Endodermal cell (in vitro differentiated cells): ENCODE measurements around the gene IL15RA. TPM values are rescaled to one million over a fixed set of nuclear protein-coding genes. Genes with fewer than 3 reads are reported as not detected.

Experiments used
- DNase-seq: peaks from one replicate; pipeline ENCODE4 v3.0.0-alpha.2; 2017
- H3K27ac ChIP-seq: 2 replicates; pipeline ENCODE4 v1.5.1; 2013; ENCODE audit warnings: mild to moderate bottlenecking, low read depth, low read length, moderate library complexity
- H3K27me3 ChIP-seq: 2 replicates; pipeline ENCODE4 v1.6.1; 2013; ENCODE audit warnings: mild to moderate bottlenecking, low read length, moderate library complexity; ENCODE audit not compliant: insufficient read depth, control insufficient read depth, poor library complexity, severe bottlenecking
- H3K36me3 ChIP-seq: 2 replicates; pipeline ENCODE4 v1.7.0; 2013; ENCODE audit warnings: mild to moderate bottlenecking, low read length, moderate library complexity; ENCODE audit not compliant: control insufficient read depth, insufficient read depth
- H3K4me1 ChIP-seq: one replicate; pipeline ENCODE4 v1.7.0; 2013; ENCODE audit warnings: low read length; ENCODE audit not compliant: control insufficient read depth, insufficient read depth
- H3K4me3 ChIP-seq: 2 replicates; pipeline ENCODE4 v1.5.1; 2013; ENCODE audit warnings: mild to moderate bottlenecking, low read length, moderate library complexity
- H3K9ac ChIP-seq: 2 replicates; pipeline ENCODE4 v1.6.1; 2013; ENCODE audit warnings: mild to moderate bottlenecking, low read length, moderate library complexity; ENCODE audit not compliant: poor library complexity, severe bottlenecking; ENCODE audit errors: extremely low read depth
- H3K9me3 ChIP-seq: 2 replicates; pipeline ENCODE4 v1.6.1; 2013; ENCODE audit warnings: mild to moderate bottlenecking, low read length, moderate library complexity; ENCODE audit not compliant: control insufficient read depth
- H3K27ac Mint-ChIP-seq: 2 replicates; pipeline ENCODE4 v1.8.0; 2020; ENCODE audit warnings: mixed read lengths
- H3K27me3 Mint-ChIP-seq: 2 replicates; pipeline ENCODE4 v1.8.0; 2021; ENCODE audit warnings: mild to moderate bottlenecking, mixed read lengths; ENCODE audit not compliant: insufficient read depth
- H3K36me3 Mint-ChIP-seq: 2 replicates; pipeline ENCODE4 v1.8.0; 2020; ENCODE audit warnings: low read depth, mixed read lengths
- H3K4me1 Mint-ChIP-seq: 2 replicates; pipeline ENCODE4 v1.8.0; 2020; ENCODE audit warnings: mixed read lengths
- H3K4me3 Mint-ChIP-seq: 2 replicates; pipeline ENCODE4 v1.8.0; 2020; ENCODE audit warnings: mild to moderate bottlenecking, moderate library complexity, mixed read lengths
- H3K9me3 Mint-ChIP-seq: 2 replicates; pipeline ENCODE4 v1.8.0; 2020; ENCODE audit warnings: mild to moderate bottlenecking, mixed read lengths
- WGBS, 2 experiments: methylation state at CpG; one replicate each; pipeline versions ENCODE4 v1.1.5 to v1.1.7; 2013; ENCODE audit warnings: missing lambda C conversion rate in 2 of 2, mixed read lengths in 1 of 2; ENCODE audit not compliant: insufficient coverage in 1 of 2, insufficient read length in 1 of 2; 5-methylcytosine and 5-hydroxymethylcytosine counted together
- total RNA-seq, 2 donors: library from RNA; stranded (reverse); fragmentation: NEBNext Ultra II Directional in 1 of 2; extraction: Animal tissue kit (Norgen Biotek cat#: 25700) in 1 of 2; gene quantifications; 2 replicates in 1 of 2; 3 replicates in 1 of 2; pipeline ENCODE4 v1.2.1, GENCODE V29; 2021
- TF ChIP-seq, protein P1 (sequence below): fragments of 200-600 bp; sonication (generic); conservative IDR thresholded peaks from 2 replicates; pipeline ENCODE4 v1.5.0; 2021; ENCODE audit warnings: antibody characterized with exemption, mild to moderate bottlenecking

The IL15RA gene
- total RNA-seq, 2 donors from 2014 or later, result 0.35 to 0.37 TPM

DNA sequence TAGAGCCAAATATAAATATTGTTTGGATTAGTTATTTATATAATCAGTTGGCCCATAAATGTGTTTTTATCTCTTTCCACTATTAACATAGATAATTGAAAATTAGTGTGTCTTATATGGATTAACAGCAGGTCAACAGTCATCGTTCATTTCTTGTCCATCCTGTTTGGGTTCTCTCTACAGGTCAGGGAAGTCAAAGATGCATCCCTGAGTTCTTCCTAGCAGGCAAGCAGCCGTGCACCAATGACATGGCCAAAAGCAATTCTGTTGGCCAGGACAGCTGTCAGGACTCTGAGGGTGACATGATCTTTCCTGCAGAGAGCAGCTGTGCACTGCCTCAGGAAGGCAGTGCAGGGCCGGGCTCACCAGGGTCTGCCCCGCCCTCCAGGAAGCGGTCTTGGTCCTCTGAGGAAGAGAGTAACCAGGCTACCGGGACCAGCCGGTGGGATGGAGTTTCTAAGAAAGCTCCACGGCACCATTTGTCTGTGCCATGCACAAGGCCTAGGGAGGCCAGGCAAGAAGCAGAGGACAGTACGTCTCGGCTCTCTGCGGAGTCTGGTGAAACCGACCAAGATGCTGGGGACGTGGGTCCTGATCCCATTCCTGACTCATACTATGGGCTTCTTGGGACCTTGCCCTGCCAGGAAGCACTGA, 71.4 kb downstream of the IL15RA start:
- Mint-ChIP-seq H3K27ac (no peak overlapping the region), H3K9me3 (no peaks in the 10 kb centered on the region), H3K4me3 (no peak overlapping the region), H3K4me1 (no peaks in the 10 kb centered on the region), H3K27me3 (no peaks in the 10 kb centered on the region), H3K36me3 (peaks cover 66% of the 10 kb centered on the region)
- Histone ChIP-seq H3K4me1 (no peaks in the 10 kb centered on the region), H3K9me3 (peaks cover 4% of the 10 kb centered on the region), H3K27me3 (no peaks in the 10 kb centered on the region), H3K36me3 (peaks cover 58% of the 10 kb centered on the region), H3K9ac (no peak overlapping the region), H3K4me3 (no peak overlapping the region), H3K27ac (no peak overlapping the region)
- 94 to 100% methylated on average over 10 to 13 of the region's 13 CpGs for WGBS, 2 experiments
- DNase-seq, result no peak
- TF ChIP-seq, protein P1, sequence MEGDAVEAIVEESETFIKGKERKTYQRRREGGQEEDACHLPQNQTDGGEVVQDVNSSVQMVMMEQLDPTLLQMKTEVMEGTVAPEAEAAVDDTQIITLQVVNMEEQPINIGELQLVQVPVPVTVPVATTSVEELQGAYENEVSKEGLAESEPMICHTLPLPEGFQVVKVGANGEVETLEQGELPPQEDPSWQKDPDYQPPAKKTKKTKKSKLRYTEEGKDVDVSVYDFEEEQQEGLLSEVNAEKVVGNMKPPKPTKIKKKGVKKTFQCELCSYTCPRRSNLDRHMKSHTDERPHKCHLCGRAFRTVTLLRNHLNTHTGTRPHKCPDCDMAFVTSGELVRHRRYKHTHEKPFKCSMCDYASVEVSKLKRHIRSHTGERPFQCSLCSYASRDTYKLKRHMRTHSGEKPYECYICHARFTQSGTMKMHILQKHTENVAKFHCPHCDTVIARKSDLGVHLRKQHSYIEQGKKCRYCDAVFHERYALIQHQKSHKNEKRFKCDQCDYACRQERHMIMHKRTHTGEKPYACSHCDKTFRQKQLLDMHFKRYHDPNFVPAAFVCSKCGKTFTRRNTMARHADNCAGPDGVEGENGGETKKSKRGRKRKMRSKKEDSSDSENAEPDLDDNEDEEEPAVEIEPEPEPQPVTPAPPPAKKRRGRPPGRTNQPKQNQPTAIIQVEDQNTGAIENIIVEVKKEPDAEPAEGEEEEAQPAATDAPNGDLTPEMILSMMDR, result no peak

- no peak for DNase-seq
- Mint-ChIP-seq H3K27ac (no peak overlapping the region), H3K9me3 (no peaks in the 10 kb centered on the region), H3K4me1 (no peaks in the 10 kb centered on the region), H3K36me3 (peaks cover 61% of the 10 kb centered on the region), H3K4me3 (no peak overlapping the region), H3K27me3 (no peaks in the 10 kb centered on the region)
- TF ChIP-seq, protein P1, result no peak
- Histone ChIP-seq H3K27ac (no peak overlapping the region), H3K27me3 (no peaks in the 10 kb centered on the region), H3K9me3 (peaks cover 4% of the 10 kb centered on the region), H3K9ac (no peak overlapping the region), H3K36me3 (peaks cover 46% of the 10 kb centered on the region), H3K4me3 (no peak overlapping the region), H3K4me1 (no peaks in the 10 kb centered on the region)
- 92 to 96% methylated on average over 2 to 3 of the region's 4 CpGs for WGBS, 2 experiments
Measured at GRCh38 chr10:5904227-5904626, 73.1 kb downstream of the IL15RA start.

- Histone ChIP-seq H3K9ac (no peak overlapping the region), H3K27ac (no peak overlapping the region), H3K4me1 (no peaks in the 10 kb centered on the region), H3K36me3 (peaks cover 44% of the 10 kb centered on the region), H3K27me3 (no peaks in the 10 kb centered on the region), H3K4me3 (no peak overlapping the region), H3K9me3 (peaks cover 4% of the 10 kb centered on the region)
- TF ChIP-seq, protein P1, result no peak
- no peaks in the 10 kb centered on the region for H3K9me3 Mint-ChIP-seq
- peaks cover 55% of the 10 kb centered on the region for H3K36me3 Mint-ChIP-seq
- no peak overlapping the region for H3K27ac Mint-ChIP-seq
- no peak overlapping the region for H3K4me3 Mint-ChIP-seq
- DNase-seq, result no peak
- no peaks in the 10 kb centered on the region for H3K27me3 Mint-ChIP-seq
- WGBS, 2 experiments, result 96 to 100% methylated on average over 2 to 5 of the region's 6 CpGs
- H3K4me1 Mint-ChIP-seq, result no peaks in the 10 kb centered on the region
Measured at GRCh38 chr10:5903563-5903962, 73.8 kb downstream of the IL15RA start.
